ENCODE measurements around the gene ENAH.

DNA sequence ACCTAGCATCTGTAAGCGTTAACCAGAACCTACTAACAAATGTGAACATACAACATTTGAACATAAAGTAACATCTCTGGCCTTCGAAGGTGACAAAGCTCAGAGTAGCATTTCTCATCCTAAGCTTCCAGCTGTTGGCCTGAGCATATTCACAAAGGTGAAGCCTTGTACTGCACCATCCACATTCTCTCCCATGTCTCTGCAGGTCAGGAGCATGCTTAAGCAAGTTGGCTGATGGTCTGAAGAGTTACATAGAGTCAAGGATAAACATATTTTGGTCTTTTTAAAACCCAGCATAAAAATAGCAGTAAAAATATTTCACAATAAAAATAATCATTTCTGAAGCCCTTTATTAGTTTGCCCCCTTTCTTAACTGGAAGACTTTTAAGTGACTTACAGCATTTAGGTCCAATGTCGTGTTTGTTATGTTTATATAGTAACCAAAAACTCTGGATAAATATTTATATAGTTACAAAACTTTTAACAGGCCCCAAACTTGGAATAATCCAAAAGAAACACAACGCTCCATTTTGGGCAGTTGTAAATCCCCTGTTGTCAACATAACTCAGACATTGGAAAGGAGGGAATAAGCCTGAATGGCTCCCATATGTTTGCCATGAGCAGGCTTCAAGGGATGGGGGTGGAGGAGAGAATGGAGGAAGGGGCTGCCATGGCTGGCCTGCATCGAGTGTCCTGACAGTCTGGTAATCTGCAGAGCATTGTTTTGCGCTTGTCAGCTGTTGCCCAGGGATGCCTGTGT lies 42.8 kb upstream of the ENAH start:
- TF ChIP-seq, protein P1, sequence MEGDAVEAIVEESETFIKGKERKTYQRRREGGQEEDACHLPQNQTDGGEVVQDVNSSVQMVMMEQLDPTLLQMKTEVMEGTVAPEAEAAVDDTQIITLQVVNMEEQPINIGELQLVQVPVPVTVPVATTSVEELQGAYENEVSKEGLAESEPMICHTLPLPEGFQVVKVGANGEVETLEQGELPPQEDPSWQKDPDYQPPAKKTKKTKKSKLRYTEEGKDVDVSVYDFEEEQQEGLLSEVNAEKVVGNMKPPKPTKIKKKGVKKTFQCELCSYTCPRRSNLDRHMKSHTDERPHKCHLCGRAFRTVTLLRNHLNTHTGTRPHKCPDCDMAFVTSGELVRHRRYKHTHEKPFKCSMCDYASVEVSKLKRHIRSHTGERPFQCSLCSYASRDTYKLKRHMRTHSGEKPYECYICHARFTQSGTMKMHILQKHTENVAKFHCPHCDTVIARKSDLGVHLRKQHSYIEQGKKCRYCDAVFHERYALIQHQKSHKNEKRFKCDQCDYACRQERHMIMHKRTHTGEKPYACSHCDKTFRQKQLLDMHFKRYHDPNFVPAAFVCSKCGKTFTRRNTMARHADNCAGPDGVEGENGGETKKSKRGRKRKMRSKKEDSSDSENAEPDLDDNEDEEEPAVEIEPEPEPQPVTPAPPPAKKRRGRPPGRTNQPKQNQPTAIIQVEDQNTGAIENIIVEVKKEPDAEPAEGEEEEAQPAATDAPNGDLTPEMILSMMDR (IDR thresholded peaks at IDR 0.05; ENCODE audit: low read depth, low read length): no peak
- TF ChIP-seq EZH2phosphoT487 (IDR thresholded peaks at IDR 0.05; ENCODE audit: low read depth): no peak
